Small intestine (tissue), 7 donors: ENCODE data around the gene GGNBP2. TPM values are rescaled to one million over a fixed set of nuclear protein-coding genes. Genes with fewer than 3 reads are reported as not detected.

Experiments used
- DNase-seq, 2 donors: peaks; one replicate each; pipeline versions ENCODE4 v3.0.0 to v3.0.0-alpha.2; 2013
- FAIRE-seq: peaks from 2 replicates; lab custom pipeline; 2012; peaks lifted over from hg19 to GRCh38; lab: Jason Lieb, UNC
- H3K27ac ChIP-seq, 3 donors: one replicate each; pipeline ENCODE4 v1.5.1; 2013; ENCODE audit warnings: low read length in 2 of 3, mild to moderate bottlenecking in 2 of 3, control low read depth in 1 of 3, inconsistent platforms in 1 of 3, low read depth in 1 of 3, moderate library complexity in 1 of 3
- H3K27me3 ChIP-seq, 3 donors: one replicate each; pipeline ENCODE4 v1.6.1; 2013; ENCODE audit warnings: low read length in 3 of 3, inconsistent platforms in 1 of 3; ENCODE audit not compliant: control insufficient read depth in 3 of 3, insufficient read depth in 3 of 3
- H3K36me3 ChIP-seq, 3 donors: one replicate each; pipeline ENCODE4 v1.6.1; 2013; ENCODE audit warnings: low read length in 3 of 3, inconsistent platforms in 1 of 3, low read depth in 1 of 3, mild to moderate bottlenecking in 1 of 3, moderate library complexity in 1 of 3; ENCODE audit not compliant: control insufficient read depth in 3 of 3, insufficient read depth in 2 of 3
- H3K4me1 ChIP-seq, 3 donors: one replicate each; pipeline ENCODE4 v1.6.1; 2013; ENCODE audit warnings: low read length in 2 of 3, inconsistent platforms in 1 of 3, low read depth in 1 of 3, mild to moderate bottlenecking in 1 of 3, moderate library complexity in 1 of 3; ENCODE audit not compliant: control insufficient read depth in 3 of 3, insufficient read depth in 2 of 3
- H3K4me3 ChIP-seq, 3 donors: one replicate each; pipeline ENCODE4 v1.5.1; 2013; ENCODE audit warnings: low read length in 3 of 3, control low read depth in 1 of 3, inconsistent platforms in 1 of 3, low read depth in 1 of 3, mild to moderate bottlenecking in 1 of 3, moderate library complexity in 1 of 3
- H3K9me3 ChIP-seq, 2 donors: one replicate each; pipeline ENCODE4 v1.6.1; 2013; ENCODE audit warnings: low read depth in 1 of 2, low read length in 1 of 2; ENCODE audit not compliant: control insufficient read depth in 2 of 2, insufficient read depth in 1 of 2
- whole genome bisulfite sequencing, 3 donors: extraction: QIAGEN DNeasy Blood & Tissue Kit; methylation state at CpG; one replicate each; pipeline ENCODE4 v1.1.7; 2013; 5-methylcytosine and 5-hydroxymethylcytosine counted together
- polyA plus RNA-seq, 4 donors: library from polyadenylated mRNA; stranded (reverse) in 3 of 4; unstranded in 1 of 4; fragments of 200-250 nt in 3 of 4; fragments of 120-200 nt in 1 of 4; gene quantifications; one replicate each; pipeline versions ENCODE4 v1.2.1 to v1.2.3, GENCODE V29; 2013
- donor health status: healthy with polysubstance abuse.
- donor health status: control.
- donor health status: control.
- donor health status: Bipolar disorder and iron deficiency.
- donor health status: healthy.

Gene GGNBP2
- polyA plus RNA-seq, 4 donors: 40.1 to 107 (median 64.4) TPM

DNA sequence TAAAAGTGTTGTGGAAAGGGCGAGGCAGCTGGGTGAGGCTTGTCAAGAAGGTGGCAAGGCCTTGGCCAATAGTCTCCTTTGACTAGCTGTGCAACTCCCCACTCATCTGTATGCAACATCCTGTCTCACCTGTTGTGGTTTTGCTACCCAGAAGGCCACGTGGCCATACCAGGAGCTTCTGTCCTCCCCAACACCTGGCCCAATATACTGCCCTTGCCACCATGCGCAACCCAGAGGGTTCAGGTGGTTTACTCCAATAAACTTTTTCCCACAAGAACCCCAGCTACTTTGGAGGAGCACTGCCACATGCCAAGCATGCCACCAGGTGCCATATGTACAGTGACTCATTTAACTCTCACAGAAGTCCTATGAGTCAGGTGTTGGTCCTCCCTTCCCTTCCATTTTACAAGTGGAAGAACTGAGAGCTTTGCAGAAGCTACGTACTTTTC lies 20.3 kb upstream of the GGNBP2 start:
- H3K27ac ChIP-seq: no peak overlapping the region
- WGBS, 3 donors: 83 to 92% (median 91%) methylated on average over 4 of the region's 4 CpGs
- H3K4me3 ChIP-seq: no peak overlapping the region
- H3K4me1 ChIP-seq: no peaks in the 10 kb centered on the region
- DNase-seq (peak in 1 of 2 donors; percentile 26), FAIRE-seq (no peak)
- no peaks in the 10 kb centered on the region for H3K27me3 ChIP-seq
- no peaks in the 10 kb centered on the region for H3K9me3 ChIP-seq
- peaks cover 16 to 52% (median 16%) of the 10 kb centered on the region in 3 donors for H3K36me3 ChIP-seq

DNA sequence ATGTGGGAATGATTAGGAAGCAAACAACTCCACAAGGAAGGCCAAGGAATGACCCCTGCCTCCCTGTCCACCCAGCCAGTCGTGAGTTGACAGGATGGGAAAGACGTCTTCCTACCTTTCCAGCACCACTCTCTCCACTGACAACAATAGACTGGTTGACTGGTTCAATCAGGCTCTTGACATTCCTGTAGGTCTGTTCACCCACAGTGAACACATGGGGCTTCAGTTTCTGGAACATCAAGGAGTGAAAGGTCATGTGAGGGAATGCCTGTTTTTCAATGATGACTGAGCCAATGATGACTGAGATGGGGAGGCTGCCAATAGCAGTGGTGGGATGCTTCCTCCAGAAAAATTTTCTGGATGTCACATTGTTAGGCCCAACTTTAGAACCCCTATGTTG lies 19.6 kb upstream of the GGNBP2 start:
- Histone ChIP-seq H3K4me1 (no peaks in the 10 kb centered on the region), H3K36me3 (peaks cover 16 to 53% (median 18%) of the 10 kb centered on the region in 3 donors), H3K27ac (no peak overlapping the region), H3K4me3 (no peak overlapping the region), H3K27me3 (no peaks in the 10 kb centered on the region), H3K9me3 (no peaks in the 10 kb centered on the region)
- FAIRE-seq (no peak), DNase-seq (no peak)
- WGBS, 3 donors: 88 to 100% (median 93%) methylated on average over 2 of the region's 2 CpGs

DNA sequence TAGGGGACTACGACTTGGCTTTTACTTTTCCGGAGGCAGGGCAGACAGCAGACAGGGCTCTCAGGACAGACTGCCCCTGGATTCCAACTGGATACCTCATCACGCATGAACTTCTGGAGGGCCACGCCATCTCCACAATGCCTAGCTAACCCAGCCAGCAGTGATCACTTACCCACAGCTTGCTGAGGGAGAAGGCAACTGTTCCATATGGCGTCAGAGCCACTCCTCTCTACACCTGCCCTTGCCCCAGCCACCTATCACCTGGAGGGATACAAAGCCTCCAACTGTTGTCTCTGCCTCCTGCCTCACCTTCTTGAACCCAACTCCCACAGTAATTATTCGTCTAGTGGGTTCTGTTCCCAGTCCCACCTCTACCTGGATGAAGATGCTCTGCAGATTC lies 18.8 kb upstream of the GGNBP2 start:
- H3K36me3 ChIP-seq: peaks cover 14 to 59% (median 18%) of the 10 kb centered on the region in 3 donors

DNA sequence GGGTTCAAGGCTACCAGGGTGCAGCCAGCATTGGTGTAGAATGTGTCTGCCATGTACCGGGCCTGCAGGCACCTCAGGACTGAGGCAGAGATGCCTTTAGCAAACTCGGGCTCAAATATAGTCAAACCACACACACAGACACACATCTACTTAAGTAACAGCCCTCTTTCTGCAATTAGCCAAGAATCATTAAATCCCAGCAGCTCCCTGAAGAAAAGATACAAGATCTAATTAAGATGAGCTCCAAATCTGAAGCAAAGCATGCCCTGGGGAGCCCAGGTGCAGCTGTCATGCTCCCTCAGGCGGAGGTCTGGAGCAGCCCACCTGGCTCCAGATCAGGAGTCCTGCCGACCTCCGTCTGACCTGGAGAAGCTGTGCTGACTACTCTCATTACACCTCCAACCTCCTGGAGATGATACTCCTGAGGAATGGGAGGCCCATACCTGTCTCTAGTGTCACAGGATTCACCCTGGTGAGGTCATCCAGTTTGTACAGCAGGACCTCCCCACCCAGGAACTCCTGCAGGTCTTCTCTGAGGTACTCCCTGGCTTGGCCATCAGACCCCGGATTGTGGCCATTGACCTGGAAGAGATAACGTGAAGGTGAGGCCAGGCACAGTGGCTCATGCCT lies 17.0 kb upstream of the GGNBP2 start:
- DNase-seq (no peak), FAIRE-seq (no peak)
- WGBS, 3 donors: 93 to 98% (median 95%) methylated on average over 7 of the region's 7 CpGs
- H3K27ac ChIP-seq: no peak overlapping the region
- H3K9me3 ChIP-seq: no peaks in the 10 kb centered on the region
- H3K4me3 ChIP-seq: no peak overlapping the region
- peaks cover 18 to 71% (median 19%) of the 10 kb centered on the region in 3 donors for H3K36me3 ChIP-seq
- no peaks in the 10 kb centered on the region for H3K27me3 ChIP-seq
- H3K4me1 ChIP-seq: no peaks in the 10 kb centered on the region

More for the DNA sequence above, 18.8 kb upstream of the GGNBP2 start:
- no peak overlapping the region for H3K27ac ChIP-seq
- no peaks in the 10 kb centered on the region for H3K4me1 ChIP-seq
- H3K27me3 ChIP-seq: no peaks in the 10 kb centered on the region
- FAIRE-seq (no peak), DNase-seq (no peak)
- no peaks in the 10 kb centered on the region for H3K9me3 ChIP-seq
- no peak overlapping the region for H3K4me3 ChIP-seq
- 94 to 97% (median 96%) methylated on average over 6 of the region's 6 CpGs for WGBS, 3 donors

DNA sequence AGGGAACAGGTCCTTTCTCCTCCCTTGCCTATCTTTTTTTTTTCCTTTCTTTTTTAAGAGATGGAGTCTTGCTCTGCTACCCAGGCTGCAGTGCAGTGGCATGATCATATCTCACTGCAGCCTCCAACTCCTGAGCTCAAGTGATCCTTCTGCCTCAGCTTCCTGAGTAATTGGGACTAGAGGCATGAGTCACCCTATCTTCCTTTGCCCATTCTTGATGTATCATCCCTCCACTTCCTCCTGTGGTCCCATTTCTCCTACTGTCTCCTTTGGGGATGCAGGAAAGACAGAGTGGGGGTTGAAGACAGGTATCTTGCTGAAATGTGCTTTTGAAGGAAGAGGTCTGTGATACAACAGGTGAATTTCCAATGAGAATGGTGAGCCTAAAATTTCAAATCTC lies 15.6 kb upstream of the GGNBP2 start:
- FAIRE-seq: no peak
- H3K36me3 ChIP-seq: peaks cover 18 to 74% (median 20%) of the 10 kb centered on the region in 3 donors

DNA sequence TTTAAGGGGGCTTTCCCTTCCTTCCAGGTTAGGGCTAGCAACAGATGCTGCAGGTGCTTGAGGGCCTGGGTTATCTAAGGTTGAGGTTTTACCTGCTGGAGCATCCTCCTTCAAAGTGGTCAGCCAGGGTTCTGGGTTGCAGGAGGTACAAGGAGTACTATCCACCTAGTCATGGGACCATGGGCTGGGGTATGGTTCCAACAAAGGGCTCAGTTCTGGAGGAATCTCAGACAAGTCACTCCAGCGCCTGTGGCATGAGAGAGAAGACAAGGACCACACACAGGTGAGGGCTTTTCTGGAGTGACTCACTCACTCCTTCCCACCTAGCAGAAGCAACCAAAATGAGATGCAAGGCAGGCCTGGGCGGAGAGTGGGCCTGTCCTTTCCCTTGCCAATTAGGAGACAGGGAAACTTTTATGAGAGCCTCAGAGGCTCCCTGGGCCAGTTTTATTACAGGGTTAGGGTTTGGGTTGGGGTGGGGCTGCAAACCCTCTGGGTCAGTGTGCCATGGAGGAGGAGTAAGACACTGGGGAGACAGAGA lies 12.2 kb upstream of the GGNBP2 start:
- Histone ChIP-seq H3K27me3 (no peaks in the 10 kb centered on the region), H3K4me1 (peaks cover 0 to 7% (median 2%) of the 10 kb centered on the region in 3 donors), H3K27ac (peak overlapping the region in 1 of 3 donors; percentile 5), H3K4me3 (no peak overlapping the region), H3K36me3 (peaks cover 6 to 50% (median 14%) of the 10 kb centered on the region in 3 donors), H3K9me3 (no peaks in the 10 kb centered on the region)
- FAIRE-seq (no peak), DNase-seq (no peak)
- 92 to 96% (median 96%) methylated on average over 2 of the region's 2 CpGs for WGBS, 3 donors

More for the DNA sequence above, 15.6 kb upstream of the GGNBP2 start:
- Histone ChIP-seq H3K4me3 (no peak overlapping the region), H3K4me1 (peaks cover 0 to 7% (median 0%) of the 10 kb centered on the region in 3 donors), H3K9me3 (no peaks in the 10 kb centered on the region), H3K27ac (no peak overlapping the region), H3K27me3 (no peaks in the 10 kb centered on the region)
- DNase-seq: no peak

DNA sequence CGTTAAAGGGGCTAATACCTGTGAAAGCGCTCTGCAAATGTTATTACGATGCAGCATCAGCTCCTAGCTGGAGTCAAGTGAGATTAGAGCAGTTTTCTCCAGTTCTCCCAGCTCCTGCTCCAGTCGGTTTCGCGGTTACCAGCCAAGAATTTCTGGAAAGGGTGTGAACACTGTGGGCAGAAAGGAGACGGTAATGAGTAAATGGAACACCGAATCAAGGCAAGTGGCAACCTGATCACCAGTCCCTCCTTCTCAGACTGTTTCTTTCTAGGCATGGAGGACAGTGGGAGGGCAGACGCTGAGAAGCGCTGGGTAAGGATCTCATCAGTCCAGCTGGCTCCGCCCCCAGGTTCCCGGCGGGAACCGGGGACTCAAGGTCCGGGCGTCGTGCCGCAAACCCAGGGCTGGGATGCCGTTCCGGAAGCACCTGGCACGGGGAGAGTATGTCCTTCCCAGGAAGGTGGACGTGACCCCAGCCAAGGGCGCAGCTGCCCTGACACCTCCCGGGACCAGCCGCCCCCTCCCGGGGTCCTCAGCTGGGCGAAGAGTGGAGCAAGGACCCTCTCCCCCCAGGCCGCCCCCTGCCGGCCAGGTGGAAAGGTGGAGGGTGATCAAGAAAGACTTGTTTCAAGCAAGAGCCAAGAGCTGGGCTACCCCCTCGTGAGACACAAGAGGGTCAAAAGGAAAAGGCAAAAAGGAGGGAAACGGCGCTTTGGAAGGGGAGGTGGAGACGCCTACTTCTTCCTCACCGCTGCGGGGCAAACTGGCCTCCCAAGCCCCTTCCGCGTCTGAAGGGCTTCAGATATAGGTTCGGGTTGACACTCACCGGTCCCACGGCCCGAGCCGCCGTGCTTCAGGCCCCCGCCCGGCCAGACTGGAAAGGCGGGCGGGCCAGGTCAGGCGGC lies 10.5 kb upstream of the GGNBP2 start:
- DNase-seq (peak; percentile 86 to 92), FAIRE-seq (no peak)
- Histone ChIP-seq H3K27me3 (no peaks in the 10 kb centered on the region), H3K36me3 (peaks cover 6 to 39% (median 8%) of the 10 kb centered on the region in 3 donors), H3K4me3 (peak overlapping the region; percentile 65 to 94 (median 88)), H3K27ac (peak overlapping the region; percentile 95 to 100 (median 97)), H3K4me1 (peaks cover 0 to 7% (median 2%) of the 10 kb centered on the region in 3 donors), H3K9me3 (no peaks in the 10 kb centered on the region)
- 4 to 7% (median 6%) methylated on average over 46 to 48 of the region's 48 CpGs for WGBS, 3 donors
